Measurements from ENCODE around the gene USHBP1.

DNA sequence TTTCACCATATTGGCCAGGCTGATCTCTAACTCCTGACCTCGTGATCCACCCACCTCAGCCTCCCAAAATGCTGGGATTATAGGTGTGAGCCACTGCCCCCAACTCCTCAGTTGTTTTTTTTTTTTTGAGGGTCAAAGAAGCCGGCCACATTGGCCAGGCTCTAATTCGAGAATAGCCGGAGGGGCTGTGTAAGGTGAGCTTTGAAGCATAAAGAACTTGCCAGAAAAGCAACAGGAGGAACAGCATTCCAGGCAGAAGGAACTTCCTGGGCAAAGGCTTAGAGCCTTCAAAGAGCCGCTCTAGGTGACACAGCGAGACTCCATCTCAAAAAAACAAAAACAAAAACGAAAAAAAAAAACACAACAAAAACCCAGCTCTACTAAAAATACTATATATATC, 1.5 kb upstream of the USHBP1 start:
- TF ChIP-seq TAF1 (IDR thresholded peaks at IDR 0.05; ENCODE audit: low read depth) (no peak), EZH2 (IDR thresholded peaks at IDR 0.05; ENCODE audit: borderline replicate concordance, insufficient read depth, low read length, poor library complexity, severe bottlenecking) (no peak)
- TF ChIP-seq, protein P1, sequence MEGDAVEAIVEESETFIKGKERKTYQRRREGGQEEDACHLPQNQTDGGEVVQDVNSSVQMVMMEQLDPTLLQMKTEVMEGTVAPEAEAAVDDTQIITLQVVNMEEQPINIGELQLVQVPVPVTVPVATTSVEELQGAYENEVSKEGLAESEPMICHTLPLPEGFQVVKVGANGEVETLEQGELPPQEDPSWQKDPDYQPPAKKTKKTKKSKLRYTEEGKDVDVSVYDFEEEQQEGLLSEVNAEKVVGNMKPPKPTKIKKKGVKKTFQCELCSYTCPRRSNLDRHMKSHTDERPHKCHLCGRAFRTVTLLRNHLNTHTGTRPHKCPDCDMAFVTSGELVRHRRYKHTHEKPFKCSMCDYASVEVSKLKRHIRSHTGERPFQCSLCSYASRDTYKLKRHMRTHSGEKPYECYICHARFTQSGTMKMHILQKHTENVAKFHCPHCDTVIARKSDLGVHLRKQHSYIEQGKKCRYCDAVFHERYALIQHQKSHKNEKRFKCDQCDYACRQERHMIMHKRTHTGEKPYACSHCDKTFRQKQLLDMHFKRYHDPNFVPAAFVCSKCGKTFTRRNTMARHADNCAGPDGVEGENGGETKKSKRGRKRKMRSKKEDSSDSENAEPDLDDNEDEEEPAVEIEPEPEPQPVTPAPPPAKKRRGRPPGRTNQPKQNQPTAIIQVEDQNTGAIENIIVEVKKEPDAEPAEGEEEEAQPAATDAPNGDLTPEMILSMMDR (IDR thresholded peaks at IDR 0.05; ENCODE audit: poor library complexity, severe bottlenecking): no peak
